Bronchial epithelial cell (primary cell): ENCODE results near the gene MICAL2. TPM values are rescaled to one million over a fixed set of nuclear protein-coding genes. Genes with fewer than 3 reads are reported as not detected.

Experiments
- DNase-seq: peaks from one replicate; pipeline ENCODE4 v3.0.0-alpha.2; 2010; ENCODE audit warnings: low read depth
- FAIRE-seq: peaks from 2 replicates; lab custom pipeline; 2011; peaks lifted over from hg19 to GRCh38; lab: Jason Lieb, UNC
- H3K27me3 ChIP-seq: 2 replicates; pipeline ENCODE4 v1.5.1; 2011; ENCODE audit warnings: low read length; ENCODE audit not compliant: control insufficient read depth, insufficient read depth
- H3K36me3 ChIP-seq: 2 replicates; pipeline ENCODE4 v1.5.1; 2011; ENCODE audit warnings: low read length; ENCODE audit not compliant: control insufficient read depth, insufficient read depth
- H3K4me3 ChIP-seq: 2 replicates; pipeline ENCODE4 v1.5.1; 2011; ENCODE audit warnings: mild to moderate bottlenecking, low read depth, low read length, control low read depth
- total RNA-seq: library from RNA; depleted of rRNA; stranded (reverse); fragments of >200 nt; gene quantifications from 2 replicates; pipeline ENCODE4 v1.2.1, GENCODE V29; 2014
- TF ChIP-seq, protein P1 (sequence below): IDR thresholded peaks from 2 replicates; pipeline ENCODE4 v1.5.1; 2011; ENCODE audit warnings: mild to moderate bottlenecking, moderate library complexity, low read length, control low read depth, inconsistent platforms; ENCODE audit not compliant: insufficient read depth, severe bottlenecking

MICAL2 gene
- total RNA-seq, 1 donor from 2014 or later: 75.0 TPM

- FAIRE-seq: no peak
- Histone ChIP-seq H3K4me3 (no peak overlapping the region), H3K36me3 (no peaks in the 10 kb centered on the region), H3K27me3 (no peaks in the 10 kb centered on the region)
- no peak for DNase-seq
- TF ChIP-seq, protein P1, sequence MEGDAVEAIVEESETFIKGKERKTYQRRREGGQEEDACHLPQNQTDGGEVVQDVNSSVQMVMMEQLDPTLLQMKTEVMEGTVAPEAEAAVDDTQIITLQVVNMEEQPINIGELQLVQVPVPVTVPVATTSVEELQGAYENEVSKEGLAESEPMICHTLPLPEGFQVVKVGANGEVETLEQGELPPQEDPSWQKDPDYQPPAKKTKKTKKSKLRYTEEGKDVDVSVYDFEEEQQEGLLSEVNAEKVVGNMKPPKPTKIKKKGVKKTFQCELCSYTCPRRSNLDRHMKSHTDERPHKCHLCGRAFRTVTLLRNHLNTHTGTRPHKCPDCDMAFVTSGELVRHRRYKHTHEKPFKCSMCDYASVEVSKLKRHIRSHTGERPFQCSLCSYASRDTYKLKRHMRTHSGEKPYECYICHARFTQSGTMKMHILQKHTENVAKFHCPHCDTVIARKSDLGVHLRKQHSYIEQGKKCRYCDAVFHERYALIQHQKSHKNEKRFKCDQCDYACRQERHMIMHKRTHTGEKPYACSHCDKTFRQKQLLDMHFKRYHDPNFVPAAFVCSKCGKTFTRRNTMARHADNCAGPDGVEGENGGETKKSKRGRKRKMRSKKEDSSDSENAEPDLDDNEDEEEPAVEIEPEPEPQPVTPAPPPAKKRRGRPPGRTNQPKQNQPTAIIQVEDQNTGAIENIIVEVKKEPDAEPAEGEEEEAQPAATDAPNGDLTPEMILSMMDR: no peak
Observed at GRCh38 chr11:12103411-12104225, 6.8 kb upstream of the MICAL2 start.

GRCh38 chr11:12105471-12105870, 4.9 kb upstream of the MICAL2 start:
- no peaks in the 10 kb centered on the region for H3K27me3 ChIP-seq
- FAIRE-seq: no peak

DNA sequence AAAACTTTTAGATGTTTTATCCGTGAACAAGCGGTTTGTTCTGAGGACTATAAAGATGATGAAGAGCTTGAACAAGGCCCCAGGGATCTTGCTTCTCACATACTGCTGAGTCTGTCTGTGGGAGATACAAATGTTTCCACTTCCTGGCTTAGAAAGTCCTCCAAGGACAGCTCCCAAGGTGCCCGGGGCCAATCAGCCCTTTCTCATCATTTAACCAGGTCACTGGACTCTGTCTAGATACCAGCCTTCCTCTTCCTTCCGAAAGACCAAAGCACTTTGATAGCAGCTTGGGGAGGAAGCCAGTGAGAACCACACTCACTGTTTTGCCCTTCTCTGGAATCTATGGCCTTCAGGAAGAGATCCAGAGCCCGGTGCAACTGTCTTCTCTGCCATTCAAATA, 4.3 kb upstream of the MICAL2 start:
- TF ChIP-seq, protein P1: no peak
- FAIRE-seq: no peak

More at GRCh38 chr11:12105471-12105870, 4.9 kb upstream of the MICAL2 start:
- H3K36me3 ChIP-seq: no peaks in the 10 kb centered on the region
- TF ChIP-seq, protein P1: no peak
- no peak overlapping the region for H3K4me3 ChIP-seq
- DNase-seq: no peak

GRCh38 chr11:12106501-12106900, 3.9 kb upstream of the MICAL2 start:
- H3K27me3 ChIP-seq: no peaks in the 10 kb centered on the region
- DNase-seq (no peak), FAIRE-seq (no peak)
- no peak overlapping the region for H3K4me3 ChIP-seq
- TF ChIP-seq, protein P1: no peak
- no peaks in the 10 kb centered on the region for H3K36me3 ChIP-seq

More for the DNA sequence above, 4.3 kb upstream of the MICAL2 start:
- Histone ChIP-seq H3K4me3 (no peak overlapping the region), H3K36me3 (no peaks in the 10 kb centered on the region), H3K27me3 (no peaks in the 10 kb centered on the region)
- DNase-seq: no peak

DNA sequence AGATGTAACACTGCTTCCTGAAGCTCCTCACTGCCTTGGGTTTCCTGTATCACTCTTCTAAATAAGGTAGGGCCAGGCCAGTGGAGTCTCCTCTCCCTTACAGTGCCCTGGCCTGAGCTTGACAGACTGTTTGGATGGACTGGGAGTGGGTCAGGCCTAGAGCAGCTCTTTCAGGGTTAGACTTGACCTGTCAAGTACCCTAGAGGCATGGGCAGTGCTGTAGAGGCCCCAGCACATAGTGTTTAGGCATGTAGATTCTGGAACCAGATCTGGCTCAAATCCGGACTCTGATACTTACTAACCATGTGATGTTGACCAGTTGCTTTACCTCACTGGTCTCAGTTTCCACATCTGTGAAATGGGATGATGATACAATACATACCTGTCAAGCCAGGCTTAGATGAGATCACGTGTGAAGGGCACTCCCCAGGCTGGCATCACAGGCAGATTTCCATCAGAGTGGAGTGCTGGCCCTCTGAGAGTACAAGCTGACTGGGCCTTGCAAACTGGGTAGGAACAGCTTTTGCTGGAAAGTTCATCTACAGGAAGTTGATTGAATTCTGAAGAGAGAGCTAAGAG, 1.4 kb upstream of the MICAL2 start:
- no peak for DNase-seq
- peaks cover 2% of the 10 kb centered on the region for H3K36me3 ChIP-seq
- TF ChIP-seq, protein P1: no peak
- H3K4me3 ChIP-seq: no peak overlapping the region
- FAIRE-seq: no peak
- no peaks in the 10 kb centered on the region for H3K27me3 ChIP-seq
